Coronary artery (tissue), 2 donors: ENCODE measurements around the gene ERP44.

ENCODE experiments used
- DNase-seq: peaks from one replicate; pipeline ENCODE4 v3.0.0-alpha.2; 2017; ENCODE audit warnings: low spot score
- H3K27ac ChIP-seq, 2 donors: fragments of 200-600 bp; sonication (generic); one replicate each; pipeline ENCODE4 v1.5.1; 2016 to 2019
- H3K4me3 ChIP-seq: fragments of 200-600 bp; sonication (generic); 2 replicates; pipeline ENCODE4 v1.5.1; 2016; ENCODE audit warnings: mild to moderate bottlenecking, moderate library complexity
- TF ChIP-seq, protein P1 (sequence below): fragments of 200-600 bp; sonication (generic); IDR thresholded peaks from one replicate; pipeline ENCODE4 v1.5.1; 2019; ENCODE audit warnings: antibody characterized with exemption

ERP44 gene

DNA sequence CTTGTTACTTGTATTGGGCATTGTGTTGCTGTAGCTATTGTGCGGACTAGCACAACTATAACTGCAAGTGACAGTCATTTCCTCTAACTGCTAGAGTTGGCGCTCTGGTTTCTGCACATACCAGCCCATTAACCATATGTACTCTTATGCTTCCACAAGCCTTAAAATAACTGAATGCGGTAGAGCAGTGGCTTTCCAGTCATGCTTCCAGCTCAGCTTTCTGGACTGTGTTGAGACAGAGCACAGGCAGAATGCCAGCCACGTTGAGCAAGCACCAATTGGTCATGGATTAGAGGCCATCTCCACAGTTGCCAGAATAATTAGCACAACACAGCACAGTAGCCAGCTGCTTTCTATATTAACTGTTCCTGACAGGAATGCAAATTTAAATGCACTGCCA, 12.4 kb upstream of the ERP44 start:
- H3K27ac ChIP-seq: no peak overlapping the region
- DNase-seq: peak; percentile 84
- TF ChIP-seq, protein P1, sequence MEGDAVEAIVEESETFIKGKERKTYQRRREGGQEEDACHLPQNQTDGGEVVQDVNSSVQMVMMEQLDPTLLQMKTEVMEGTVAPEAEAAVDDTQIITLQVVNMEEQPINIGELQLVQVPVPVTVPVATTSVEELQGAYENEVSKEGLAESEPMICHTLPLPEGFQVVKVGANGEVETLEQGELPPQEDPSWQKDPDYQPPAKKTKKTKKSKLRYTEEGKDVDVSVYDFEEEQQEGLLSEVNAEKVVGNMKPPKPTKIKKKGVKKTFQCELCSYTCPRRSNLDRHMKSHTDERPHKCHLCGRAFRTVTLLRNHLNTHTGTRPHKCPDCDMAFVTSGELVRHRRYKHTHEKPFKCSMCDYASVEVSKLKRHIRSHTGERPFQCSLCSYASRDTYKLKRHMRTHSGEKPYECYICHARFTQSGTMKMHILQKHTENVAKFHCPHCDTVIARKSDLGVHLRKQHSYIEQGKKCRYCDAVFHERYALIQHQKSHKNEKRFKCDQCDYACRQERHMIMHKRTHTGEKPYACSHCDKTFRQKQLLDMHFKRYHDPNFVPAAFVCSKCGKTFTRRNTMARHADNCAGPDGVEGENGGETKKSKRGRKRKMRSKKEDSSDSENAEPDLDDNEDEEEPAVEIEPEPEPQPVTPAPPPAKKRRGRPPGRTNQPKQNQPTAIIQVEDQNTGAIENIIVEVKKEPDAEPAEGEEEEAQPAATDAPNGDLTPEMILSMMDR: no peak

DNA sequence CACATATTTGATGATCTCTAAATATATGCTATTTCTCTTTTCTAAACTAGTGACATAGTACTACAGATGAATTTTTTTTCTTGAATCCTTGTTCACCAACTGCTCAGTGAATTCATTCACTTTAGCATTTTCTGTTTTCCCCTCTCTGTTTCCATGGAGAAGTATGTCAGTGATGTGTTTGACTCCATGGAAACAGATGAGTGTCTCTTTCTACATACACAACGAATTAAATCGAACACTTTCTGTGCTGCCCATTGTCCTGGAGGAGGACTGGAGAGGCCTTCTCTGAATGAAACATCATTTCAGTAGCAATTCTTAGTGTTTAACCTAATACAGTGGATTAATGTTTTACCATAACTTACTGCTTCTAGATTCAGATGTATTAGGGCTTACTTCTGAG, 9.8 kb upstream of the ERP44 start:
- no peak overlapping the region for H3K27ac ChIP-seq
- TF ChIP-seq, protein P1: no peak
- DNase-seq: no peak
- no peak overlapping the region for H3K4me3 ChIP-seq

More for the DNA sequence above, 12.4 kb upstream of the ERP44 start:
- H3K4me3 ChIP-seq: no peak overlapping the region

DNA sequence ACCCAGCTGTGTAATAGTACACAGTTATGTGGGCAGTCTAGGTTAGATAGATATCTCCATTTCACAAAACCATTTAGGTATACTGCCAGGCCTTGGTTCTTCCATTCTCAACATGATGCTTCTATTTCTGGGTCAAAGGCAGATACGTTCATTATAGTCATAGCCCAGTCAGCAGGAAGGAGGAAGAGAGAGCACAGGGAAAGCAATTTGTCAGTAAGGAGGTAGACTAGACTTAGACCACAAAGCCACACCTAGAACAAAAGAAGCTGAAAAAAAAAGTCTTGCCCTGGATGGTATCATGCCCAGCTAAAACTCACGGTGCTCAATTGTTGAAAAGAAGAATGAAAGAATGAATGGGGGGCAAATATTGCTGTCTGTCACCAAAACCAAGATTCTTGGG, 7.8 kb upstream of the ERP44 start:
- H3K27ac ChIP-seq: no peak overlapping the region
- DNase-seq: no peak
- TF ChIP-seq, protein P1: no peak
- no peak overlapping the region for H3K4me3 ChIP-seq

DNA sequence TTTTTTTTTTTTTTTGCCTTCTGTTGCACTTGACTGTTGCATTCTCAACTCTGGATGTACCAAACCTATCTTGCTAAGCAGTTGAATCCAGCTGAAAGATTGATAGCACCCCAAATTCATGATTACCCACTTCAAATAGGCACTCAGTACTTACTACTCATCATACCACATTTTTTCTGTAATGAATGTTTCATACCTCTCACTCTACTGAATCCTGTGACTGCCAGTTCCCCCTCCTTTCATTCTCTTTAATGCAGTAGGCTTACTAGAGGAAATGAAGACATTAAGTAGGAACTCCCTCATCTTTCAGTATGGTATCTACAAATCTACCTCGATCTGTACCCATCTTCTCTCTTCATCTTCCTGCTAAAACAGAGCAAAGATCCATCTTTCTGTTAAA, 7.1 kb upstream of the ERP44 start:
- no peak overlapping the region for H3K4me3 ChIP-seq
- TF ChIP-seq, protein P1: no peak
- no peak for DNase-seq

DNA sequence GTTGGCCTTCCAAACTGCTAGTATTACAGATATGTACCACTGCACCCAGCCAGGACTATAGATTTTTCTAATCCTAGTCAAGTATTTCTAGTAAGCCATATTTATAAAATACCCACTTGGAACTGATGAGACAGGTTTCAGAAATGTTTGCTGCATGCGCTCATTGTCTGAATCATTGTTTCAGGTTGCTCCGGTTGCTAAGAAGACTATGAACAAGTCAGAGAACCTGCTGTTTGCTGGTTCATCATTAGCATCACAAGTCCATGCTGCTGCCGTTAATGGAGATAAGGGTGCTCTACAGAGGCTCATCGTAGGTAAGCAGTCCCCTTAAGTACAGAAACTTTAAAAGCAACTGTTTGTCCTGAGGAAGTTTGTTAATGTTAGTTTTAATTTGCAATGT, 5.5 kb upstream of the ERP44 start:
- TF ChIP-seq, protein P1: no peak
- no peak overlapping the region for H3K27ac ChIP-seq

More for the DNA sequence above, 7.1 kb upstream of the ERP44 start:
- H3K27ac ChIP-seq: no peak overlapping the region

DNA sequence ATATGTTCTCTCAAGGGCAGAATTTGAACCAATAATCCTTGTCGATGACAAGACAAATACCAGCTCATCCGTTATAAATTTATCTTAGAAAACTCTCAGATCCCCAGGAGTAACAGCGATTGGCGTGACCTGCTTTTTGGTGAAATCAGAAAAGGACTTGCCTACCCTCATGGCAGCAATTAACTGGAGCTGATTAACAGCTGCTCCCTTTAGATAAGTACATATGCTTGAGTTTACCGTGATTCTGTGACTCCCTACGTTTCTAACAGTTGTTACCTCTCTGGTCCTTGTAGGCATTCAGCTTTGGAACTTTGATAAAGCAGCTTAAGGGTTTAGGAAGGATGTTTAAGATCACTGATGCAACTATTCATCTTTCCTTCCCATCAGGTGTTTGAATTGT, 2.8 kb upstream of the ERP44 start:
- Histone ChIP-seq H3K27ac (no peak overlapping the region), H3K4me3 (no peak overlapping the region)
- TF ChIP-seq, protein P1: no peak
- DNase-seq: no peak

More for the DNA sequence above, 5.5 kb upstream of the ERP44 start:
- no peak for DNase-seq
- H3K4me3 ChIP-seq: no peak overlapping the region

DNA sequence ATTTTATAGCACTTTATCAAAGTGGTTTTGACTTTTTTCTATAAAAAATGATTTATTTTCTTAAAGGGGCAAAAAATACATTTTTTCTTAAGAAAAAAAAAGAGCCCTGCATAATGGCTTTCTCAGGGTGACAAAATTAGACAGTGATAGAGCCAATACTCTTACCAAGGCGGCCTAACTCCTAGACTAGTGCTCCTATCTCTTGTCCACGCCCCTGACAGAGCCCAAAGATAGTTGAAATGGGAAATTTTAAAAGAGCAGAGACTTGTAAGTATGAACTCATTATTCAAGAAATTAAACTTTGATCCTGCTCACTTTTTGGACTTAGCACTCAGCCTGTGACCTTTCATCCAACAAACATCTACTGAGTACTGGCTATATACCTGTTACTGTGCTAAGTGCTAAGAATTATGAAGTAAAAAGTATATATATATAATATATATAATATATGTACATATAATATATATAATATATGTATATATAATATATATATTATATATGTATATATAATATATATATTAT, 1.4 kb upstream of the ERP44 start:
- TF ChIP-seq, protein P1: no peak
- no peak for DNase-seq
- Histone ChIP-seq H3K4me3 (peak overlapping the region; percentile 88), H3K27ac (peak overlapping the region; percentile 85 to 90)
